ENCODE data around the gene ARHGEF16. TPM values are rescaled to one million over a fixed set of nuclear protein-coding genes. Genes with fewer than 3 reads are reported as not detected.

The ARHGEF16 gene
- total RNA-seq, 1 donor from 2014 or later = 2.0 TPM

DNA sequence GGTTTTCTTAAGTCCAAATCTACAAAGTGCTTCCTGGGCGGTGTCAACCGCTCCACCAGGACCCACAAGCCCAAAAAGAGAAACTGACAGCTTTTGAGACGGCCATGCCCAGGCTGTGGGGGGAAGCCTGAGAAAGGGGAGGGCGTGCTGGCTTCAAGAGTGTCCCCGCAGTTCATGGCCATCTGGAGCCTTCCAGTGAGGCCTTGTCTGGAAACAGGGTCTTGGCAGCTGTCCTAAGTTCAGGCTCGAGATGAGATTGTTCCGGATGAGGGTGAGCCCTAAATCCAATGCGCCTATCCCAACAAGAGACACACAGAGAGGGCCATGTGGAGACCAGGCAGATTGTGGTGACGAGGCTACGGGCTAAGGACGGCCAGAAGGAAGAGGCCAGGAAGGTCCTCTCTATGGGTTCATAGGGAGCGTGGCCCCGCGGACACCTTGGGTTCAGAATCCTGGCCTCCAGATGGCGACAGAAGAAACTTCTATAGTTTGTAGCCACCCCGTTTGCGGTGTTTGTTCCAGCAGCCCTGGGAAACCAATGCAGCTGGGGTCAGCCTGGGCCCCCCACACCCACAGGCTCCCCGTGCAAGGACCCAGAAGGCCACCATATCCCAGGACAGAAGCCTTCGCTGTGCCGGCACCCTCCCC is 70.2 kb downstream of the ARHGEF16 start:
- Mint-ChIP-seq H3K4me1 (ENCODE audit: low read depth) (peaks cover 42% of the 10 kb centered on the region), H3K27ac (ENCODE audit: unreplicated experiment) (no peak overlapping the region), H3K9me3 (ENCODE audit: low read depth) (no peaks in the 10 kb centered on the region), H3K36me3 (ENCODE audit: low read depth) (no peaks in the 10 kb centered on the region), H3K27me3 (ENCODE audit: low read depth) (no peaks in the 10 kb centered on the region), H3K4me3 (ENCODE audit: unreplicated experiment) (no peak overlapping the region)
- no peak for DNase-seq (ENCODE audit: low spot score)
- TF ChIP-seq, protein P1, sequence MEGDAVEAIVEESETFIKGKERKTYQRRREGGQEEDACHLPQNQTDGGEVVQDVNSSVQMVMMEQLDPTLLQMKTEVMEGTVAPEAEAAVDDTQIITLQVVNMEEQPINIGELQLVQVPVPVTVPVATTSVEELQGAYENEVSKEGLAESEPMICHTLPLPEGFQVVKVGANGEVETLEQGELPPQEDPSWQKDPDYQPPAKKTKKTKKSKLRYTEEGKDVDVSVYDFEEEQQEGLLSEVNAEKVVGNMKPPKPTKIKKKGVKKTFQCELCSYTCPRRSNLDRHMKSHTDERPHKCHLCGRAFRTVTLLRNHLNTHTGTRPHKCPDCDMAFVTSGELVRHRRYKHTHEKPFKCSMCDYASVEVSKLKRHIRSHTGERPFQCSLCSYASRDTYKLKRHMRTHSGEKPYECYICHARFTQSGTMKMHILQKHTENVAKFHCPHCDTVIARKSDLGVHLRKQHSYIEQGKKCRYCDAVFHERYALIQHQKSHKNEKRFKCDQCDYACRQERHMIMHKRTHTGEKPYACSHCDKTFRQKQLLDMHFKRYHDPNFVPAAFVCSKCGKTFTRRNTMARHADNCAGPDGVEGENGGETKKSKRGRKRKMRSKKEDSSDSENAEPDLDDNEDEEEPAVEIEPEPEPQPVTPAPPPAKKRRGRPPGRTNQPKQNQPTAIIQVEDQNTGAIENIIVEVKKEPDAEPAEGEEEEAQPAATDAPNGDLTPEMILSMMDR (IDR thresholded peaks at IDR 0.05) = no peak

DNA sequence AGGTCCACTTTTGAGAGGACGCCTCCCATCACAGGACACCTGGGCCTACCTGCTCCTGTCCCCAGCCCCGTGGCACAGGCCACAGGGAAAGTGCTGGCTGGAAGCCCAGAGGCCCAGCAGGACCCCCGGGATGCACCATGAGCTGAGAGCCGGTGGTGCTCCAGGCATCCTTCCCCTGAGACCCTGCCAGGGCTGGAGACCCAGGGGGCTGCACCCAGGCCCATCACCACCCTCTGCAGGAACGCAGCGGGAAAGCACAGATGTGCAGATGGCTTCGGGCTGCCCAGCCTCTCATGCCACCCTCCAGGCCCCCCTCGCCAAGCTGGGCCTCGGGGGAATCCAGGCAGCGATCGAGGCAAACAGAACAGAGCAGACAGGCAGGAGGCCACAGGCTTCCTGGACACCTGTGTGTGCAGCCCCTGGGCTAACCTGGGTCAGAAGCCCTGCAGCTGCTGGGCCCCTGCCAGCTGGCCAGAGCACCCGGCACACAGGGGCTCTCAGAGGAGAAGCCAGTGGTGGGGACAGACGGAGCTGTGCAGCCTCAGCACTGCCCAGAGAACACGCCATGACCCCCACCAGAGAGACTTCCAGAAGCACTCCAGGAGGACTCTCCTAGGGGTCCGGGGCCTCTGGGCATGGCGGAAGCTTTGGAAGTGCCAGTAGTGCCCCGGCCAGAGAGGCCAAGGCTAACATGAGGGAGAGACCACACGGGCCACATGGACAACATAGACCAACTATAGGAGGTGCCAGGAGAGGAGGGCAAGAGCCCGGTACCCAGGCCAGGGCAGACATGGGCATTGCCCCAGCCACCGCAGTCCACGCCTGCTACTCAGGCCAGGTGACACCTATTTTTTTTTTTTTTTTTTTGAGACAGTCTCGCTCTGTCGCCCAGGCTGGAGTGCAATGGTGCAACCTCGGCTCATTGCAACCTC is 71.4 kb downstream of the ARHGEF16 start:
- DNase-seq (ENCODE audit: low spot score) = no peak
- Mint-ChIP-seq H3K4me1 (ENCODE audit: low read depth) (peaks cover 51% of the 10 kb centered on the region), H3K9me3 (ENCODE audit: low read depth) (no peaks in the 10 kb centered on the region), H3K36me3 (ENCODE audit: low read depth) (no peaks in the 10 kb centered on the region), H3K27ac (ENCODE audit: unreplicated experiment) (no peak overlapping the region), H3K4me3 (ENCODE audit: unreplicated experiment) (no peak overlapping the region), H3K27me3 (ENCODE audit: low read depth) (no peaks in the 10 kb centered on the region)
- TF ChIP-seq, protein P1 (IDR thresholded peaks at IDR 0.05) = no peak

DNA sequence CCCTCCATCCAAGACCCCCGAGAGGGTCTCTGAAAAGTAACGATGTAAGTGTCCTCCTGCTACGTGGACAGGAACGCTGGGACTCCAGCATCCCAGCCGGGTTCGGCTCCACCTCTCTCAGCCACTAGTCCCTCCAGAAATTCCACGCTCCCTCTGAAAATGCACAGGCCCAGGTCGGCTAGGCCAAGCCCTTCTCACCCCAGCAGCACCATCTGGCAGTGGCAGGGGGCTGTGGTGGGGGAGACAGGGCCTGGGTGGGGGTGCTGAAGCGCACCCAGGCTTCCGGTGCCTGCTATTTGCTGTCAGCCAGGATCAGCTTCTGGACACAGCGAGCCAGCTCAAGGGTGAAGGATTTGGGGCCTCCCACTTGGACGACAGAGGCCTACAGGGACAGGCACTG is 73.3 kb downstream of the ARHGEF16 start:
- H3K36me3 Mint-ChIP-seq (ENCODE audit: low read depth) = no peaks in the 10 kb centered on the region
- no peak for DNase-seq (ENCODE audit: low spot score)

DNA sequence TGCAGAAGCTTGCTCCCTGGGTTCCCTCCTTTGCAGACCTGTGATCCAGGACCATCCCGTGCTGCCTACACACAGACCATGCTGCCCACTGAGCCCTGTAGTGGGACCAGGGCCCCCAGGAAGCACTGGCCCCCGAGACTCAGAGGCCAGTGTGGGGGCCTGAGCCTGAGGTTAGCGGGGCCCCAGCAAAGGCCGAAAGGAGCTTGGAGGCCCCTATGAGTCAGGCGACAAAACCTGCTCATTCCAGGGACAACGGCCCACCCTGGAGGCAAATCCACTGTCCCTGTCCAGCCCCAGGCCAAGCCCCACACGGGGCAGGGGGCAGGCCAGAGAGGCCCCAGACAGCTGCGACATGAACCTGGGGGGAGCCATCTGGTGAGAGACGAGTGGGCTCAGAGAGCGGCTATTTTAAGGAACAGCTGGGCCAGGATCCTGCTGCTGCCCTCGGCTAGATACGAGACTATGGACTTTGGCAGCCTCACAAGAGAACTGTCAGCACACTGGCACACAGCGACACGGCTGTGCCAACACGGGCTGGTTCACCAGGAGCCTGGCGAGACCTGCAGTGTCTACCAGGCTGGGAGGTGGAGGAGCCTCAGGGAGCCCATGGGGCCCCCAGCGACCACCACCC is 74.7 kb downstream of the ARHGEF16 start:
- Mint-ChIP-seq H3K27me3 (ENCODE audit: low read depth) (no peaks in the 10 kb centered on the region), H3K9me3 (ENCODE audit: low read depth) (no peaks in the 10 kb centered on the region), H3K36me3 (ENCODE audit: low read depth) (no peaks in the 10 kb centered on the region), H3K27ac (ENCODE audit: unreplicated experiment) (no peak overlapping the region), H3K4me3 (ENCODE audit: unreplicated experiment) (peak overlapping the region; percentile 78), H3K4me1 (ENCODE audit: low read depth) (peaks cover 54% of the 10 kb centered on the region)
- DNase-seq (ENCODE audit: low spot score) = no peak
- TF ChIP-seq, protein P1 (IDR thresholded peaks at IDR 0.05) = no peak

More for the DNA sequence above, 73.3 kb downstream of the ARHGEF16 start:
- peaks cover 57% of the 10 kb centered on the region for H3K4me1 Mint-ChIP-seq (ENCODE audit: low read depth)
- TF ChIP-seq, protein P1 (IDR thresholded peaks at IDR 0.05) = no peak
- no peaks in the 10 kb centered on the region for H3K9me3 Mint-ChIP-seq (ENCODE audit: low read depth)
- no peaks in the 10 kb centered on the region for H3K27me3 Mint-ChIP-seq (ENCODE audit: low read depth)
- peak overlapping the region; percentile 10 for H3K4me3 Mint-ChIP-seq (ENCODE audit: unreplicated experiment)
- no peak overlapping the region for H3K27ac Mint-ChIP-seq (ENCODE audit: unreplicated experiment)
